ENCODE data around the gene USP13. TPM values are rescaled to one million over a fixed set of nuclear protein-coding genes. Genes with fewer than 3 reads are reported as not detected.

Gene USP13
- total RNA-seq, 2 donors from 2014 or later, result 75.9 to 89.7 TPM

- H3K9me3 ChIP-seq, result no peaks in the 10 kb centered on the region
- TF ChIP-seq, protein P1, sequence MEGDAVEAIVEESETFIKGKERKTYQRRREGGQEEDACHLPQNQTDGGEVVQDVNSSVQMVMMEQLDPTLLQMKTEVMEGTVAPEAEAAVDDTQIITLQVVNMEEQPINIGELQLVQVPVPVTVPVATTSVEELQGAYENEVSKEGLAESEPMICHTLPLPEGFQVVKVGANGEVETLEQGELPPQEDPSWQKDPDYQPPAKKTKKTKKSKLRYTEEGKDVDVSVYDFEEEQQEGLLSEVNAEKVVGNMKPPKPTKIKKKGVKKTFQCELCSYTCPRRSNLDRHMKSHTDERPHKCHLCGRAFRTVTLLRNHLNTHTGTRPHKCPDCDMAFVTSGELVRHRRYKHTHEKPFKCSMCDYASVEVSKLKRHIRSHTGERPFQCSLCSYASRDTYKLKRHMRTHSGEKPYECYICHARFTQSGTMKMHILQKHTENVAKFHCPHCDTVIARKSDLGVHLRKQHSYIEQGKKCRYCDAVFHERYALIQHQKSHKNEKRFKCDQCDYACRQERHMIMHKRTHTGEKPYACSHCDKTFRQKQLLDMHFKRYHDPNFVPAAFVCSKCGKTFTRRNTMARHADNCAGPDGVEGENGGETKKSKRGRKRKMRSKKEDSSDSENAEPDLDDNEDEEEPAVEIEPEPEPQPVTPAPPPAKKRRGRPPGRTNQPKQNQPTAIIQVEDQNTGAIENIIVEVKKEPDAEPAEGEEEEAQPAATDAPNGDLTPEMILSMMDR (IDR thresholded peaks at IDR 0.05), result no peak
- H3K4me1 ChIP-seq, result peaks cover 0 to 40% of the 10 kb centered on the region in 2 donors
- DNase-seq (ENCODE audit: low spot score), result no peak
- no peaks in the 10 kb centered on the region for H3K27me3 ChIP-seq
- H3K27ac ChIP-seq, result peak overlapping the region; percentile 30 to 34
- no peak overlapping the region for H3K4me3 ChIP-seq
- no peaks in the 10 kb centered on the region for H3K36me3 ChIP-seq
Observed at GRCh38 chr3:179671309-179671708, 18.5 kb downstream of the USP13 start.

- H3K4me1 ChIP-seq, result peaks cover 0 to 35% of the 10 kb centered on the region in 2 donors
Observed at GRCh38 chr3:179671747-179672242, 19.0 kb downstream of the USP13 start.

DNA sequence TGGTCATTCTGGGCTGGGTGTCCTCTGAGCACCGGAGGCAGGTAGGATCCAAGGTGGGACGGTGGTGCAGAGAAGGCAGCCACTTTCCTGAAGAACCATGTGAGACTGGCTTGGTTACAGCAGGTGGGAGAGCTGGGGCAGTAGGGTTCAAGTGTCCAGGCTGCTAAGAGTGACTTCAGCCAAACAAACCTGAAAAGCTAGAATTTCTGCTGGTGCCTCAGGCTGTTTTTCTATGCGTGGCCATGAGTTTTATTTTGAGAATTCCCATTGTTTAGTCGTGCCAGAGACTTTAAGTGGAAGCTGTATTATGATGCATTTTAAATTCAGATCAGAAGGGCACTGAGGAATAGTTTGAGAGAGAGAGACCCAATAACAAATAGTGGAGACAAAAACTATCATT, 20.1 kb downstream of the USP13 start:
- H3K36me3 ChIP-seq, result no peaks in the 10 kb centered on the region
- TF ChIP-seq, protein P1 (IDR thresholded peaks at IDR 0.05), result no peak
- no peaks in the 10 kb centered on the region for H3K9me3 ChIP-seq
- no peaks in the 10 kb centered on the region for H3K27me3 ChIP-seq
- H3K27ac ChIP-seq, result peak overlapping the region in 1 of 2 donors; percentile 31
- no peak for DNase-seq (ENCODE audit: low spot score)
- no peak overlapping the region for H3K4me3 ChIP-seq
- peaks cover 0 to 27% of the 10 kb centered on the region in 2 donors for H3K4me1 ChIP-seq

More at GRCh38 chr3:179671747-179672242, 19.0 kb downstream of the USP13 start:
- Histone ChIP-seq H3K27me3 (no peaks in the 10 kb centered on the region), H3K27ac (peak overlapping the region; percentile 30 to 34), H3K4me3 (peak overlapping the region in 1 of 2 donors; percentile 9), H3K9me3 (no peaks in the 10 kb centered on the region), H3K36me3 (no peaks in the 10 kb centered on the region)
- TF ChIP-seq, protein P1 (IDR thresholded peaks at IDR 0.05), result no peak
- no peak for DNase-seq (ENCODE audit: low spot score)

GRCh38 chr3:179673523-179673922, 20.7 kb downstream of the USP13 start:
- Histone ChIP-seq H3K9me3 (no peaks in the 10 kb centered on the region), H3K27ac (peak overlapping the region; percentile 31 to 51), H3K4me3 (no peak overlapping the region), H3K36me3 (no peaks in the 10 kb centered on the region), H3K27me3 (no peaks in the 10 kb centered on the region), H3K4me1 (peaks cover 0 to 27% of the 10 kb centered on the region in 2 donors)
- DNase-seq (ENCODE audit: low spot score), result no peak
- TF ChIP-seq, protein P1 (IDR thresholded peaks at IDR 0.05), result no peak

GRCh38 chr3:179676081-179676480, 23.2 kb downstream of the USP13 start:
- TF ChIP-seq, protein P1 (IDR thresholded peaks at IDR 0.05), result no peak
- no peaks in the 10 kb centered on the region for H3K9me3 ChIP-seq
- H3K4me3 ChIP-seq, result no peak overlapping the region
- no peaks in the 10 kb centered on the region for H3K36me3 ChIP-seq
- peaks cover 0 to 33% of the 10 kb centered on the region in 2 donors for H3K4me1 ChIP-seq
- no peaks in the 10 kb centered on the region for H3K27me3 ChIP-seq
- H3K27ac ChIP-seq, result peak overlapping the region in 1 of 2 donors; percentile 15
- DNase-seq (ENCODE audit: low spot score), result no peak

- TF ChIP-seq, protein P1 (IDR thresholded peaks at IDR 0.05), result no peak
- DNase-seq (ENCODE audit: low spot score), result no peak
- Histone ChIP-seq H3K4me1 (peaks cover 0 to 39% of the 10 kb centered on the region in 2 donors), H3K27ac (peak overlapping the region; percentile 26 to 29), H3K9me3 (no peaks in the 10 kb centered on the region), H3K27me3 (no peaks in the 10 kb centered on the region), H3K36me3 (no peaks in the 10 kb centered on the region), H3K4me3 (no peak overlapping the region)
Observed at GRCh38 chr3:179677884-179678283, 25.0 kb downstream of the USP13 start.
